ENCODE measurements around the gene EHD1.

DNA sequence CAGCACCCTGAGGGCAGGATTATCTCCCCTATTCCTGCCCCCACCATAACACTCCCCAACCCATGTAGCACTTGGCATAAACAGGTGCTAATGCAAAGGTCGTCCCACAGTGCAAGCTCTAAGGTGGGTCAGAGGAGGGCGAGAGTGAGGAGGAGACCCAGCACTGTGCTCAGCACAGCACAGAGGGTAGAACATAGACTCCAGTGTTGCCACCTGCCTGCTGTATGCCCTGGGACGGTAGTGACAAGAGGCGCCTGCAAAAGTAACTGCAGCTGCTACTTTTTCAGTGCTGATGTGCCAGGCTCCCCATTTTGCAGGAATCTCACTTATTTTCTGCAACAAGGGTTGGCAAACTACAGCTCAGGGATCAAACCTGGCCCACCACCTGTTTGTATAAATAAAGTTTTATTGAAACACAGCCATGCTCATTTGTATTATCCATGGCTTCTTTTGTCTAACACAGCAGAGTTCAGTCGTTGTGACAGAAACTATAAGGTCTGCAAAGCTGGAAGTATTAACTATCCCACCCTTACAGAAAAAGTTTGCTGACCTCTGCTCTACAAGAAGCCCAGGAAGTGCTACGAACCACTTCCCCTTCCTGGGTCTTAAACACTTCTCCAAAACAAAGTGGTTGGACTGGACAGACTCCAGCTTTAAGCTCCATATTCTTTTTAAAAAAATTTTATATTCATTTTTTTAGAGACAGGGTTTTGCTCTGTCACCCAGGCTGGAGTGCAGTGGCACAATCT is 17.0 kb downstream of the EHD1 start:
- TF ChIP-seq, protein P1, sequence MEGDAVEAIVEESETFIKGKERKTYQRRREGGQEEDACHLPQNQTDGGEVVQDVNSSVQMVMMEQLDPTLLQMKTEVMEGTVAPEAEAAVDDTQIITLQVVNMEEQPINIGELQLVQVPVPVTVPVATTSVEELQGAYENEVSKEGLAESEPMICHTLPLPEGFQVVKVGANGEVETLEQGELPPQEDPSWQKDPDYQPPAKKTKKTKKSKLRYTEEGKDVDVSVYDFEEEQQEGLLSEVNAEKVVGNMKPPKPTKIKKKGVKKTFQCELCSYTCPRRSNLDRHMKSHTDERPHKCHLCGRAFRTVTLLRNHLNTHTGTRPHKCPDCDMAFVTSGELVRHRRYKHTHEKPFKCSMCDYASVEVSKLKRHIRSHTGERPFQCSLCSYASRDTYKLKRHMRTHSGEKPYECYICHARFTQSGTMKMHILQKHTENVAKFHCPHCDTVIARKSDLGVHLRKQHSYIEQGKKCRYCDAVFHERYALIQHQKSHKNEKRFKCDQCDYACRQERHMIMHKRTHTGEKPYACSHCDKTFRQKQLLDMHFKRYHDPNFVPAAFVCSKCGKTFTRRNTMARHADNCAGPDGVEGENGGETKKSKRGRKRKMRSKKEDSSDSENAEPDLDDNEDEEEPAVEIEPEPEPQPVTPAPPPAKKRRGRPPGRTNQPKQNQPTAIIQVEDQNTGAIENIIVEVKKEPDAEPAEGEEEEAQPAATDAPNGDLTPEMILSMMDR (conservative IDR thresholded peaks at IDR 0.05 in 1 of 2, IDR thresholded peaks at IDR 0.05 in 1 of 2; ENCODE audit: extremely low read depth in 1 of 2, insufficient read depth in 1 of 2, low read depth in 1 of 2, low read length in 2 of 2) = no peak
- TF ChIP-seq EZH2 (IDR thresholded peaks at IDR 0.05; ENCODE audit: borderline replicate concordance, low read length) = no peak
